ENCODE measurements around the gene HEXIM2.

- TF ChIP-seq, protein P1, sequence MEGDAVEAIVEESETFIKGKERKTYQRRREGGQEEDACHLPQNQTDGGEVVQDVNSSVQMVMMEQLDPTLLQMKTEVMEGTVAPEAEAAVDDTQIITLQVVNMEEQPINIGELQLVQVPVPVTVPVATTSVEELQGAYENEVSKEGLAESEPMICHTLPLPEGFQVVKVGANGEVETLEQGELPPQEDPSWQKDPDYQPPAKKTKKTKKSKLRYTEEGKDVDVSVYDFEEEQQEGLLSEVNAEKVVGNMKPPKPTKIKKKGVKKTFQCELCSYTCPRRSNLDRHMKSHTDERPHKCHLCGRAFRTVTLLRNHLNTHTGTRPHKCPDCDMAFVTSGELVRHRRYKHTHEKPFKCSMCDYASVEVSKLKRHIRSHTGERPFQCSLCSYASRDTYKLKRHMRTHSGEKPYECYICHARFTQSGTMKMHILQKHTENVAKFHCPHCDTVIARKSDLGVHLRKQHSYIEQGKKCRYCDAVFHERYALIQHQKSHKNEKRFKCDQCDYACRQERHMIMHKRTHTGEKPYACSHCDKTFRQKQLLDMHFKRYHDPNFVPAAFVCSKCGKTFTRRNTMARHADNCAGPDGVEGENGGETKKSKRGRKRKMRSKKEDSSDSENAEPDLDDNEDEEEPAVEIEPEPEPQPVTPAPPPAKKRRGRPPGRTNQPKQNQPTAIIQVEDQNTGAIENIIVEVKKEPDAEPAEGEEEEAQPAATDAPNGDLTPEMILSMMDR (IDR thresholded peaks at IDR 0.05) = no peak
- TF ChIP-seq POLR2A (IDR thresholded peaks at IDR 0.05) = no peak
Observed at GRCh38 chr17:45129426-45129939, 32.2 kb upstream of the HEXIM2 start.
